Panc1 (cell line): ENCODE data around the gene METTL6.

Experiments
- CTCF ChIP-seq: fragments of 450-650 bp; IDR thresholded peaks from 2 replicates; pipeline ENCODE4 v1.5.1; 2017; ENCODE audit warnings: mild to moderate bottlenecking
- POLR2AphosphoS5 ChIP-seq: IDR thresholded peaks from 2 replicates; pipeline ENCODE4 v1.6.1; 2012; ENCODE audit warnings: mild to moderate bottlenecking, low read depth, low read length, moderate library complexity
- TF ChIP-seq, protein P1 (sequence below), 2 experiments: IDR thresholded peaks; 2 replicates each; pipeline ENCODE4 v1.6.1; 2011 to 2012; ENCODE audit warnings: low read depth in 2 of 2, control low read depth in 1 of 2, low read length in 1 of 2, mild to moderate bottlenecking in 1 of 2, moderate library complexity in 1 of 2; ENCODE audit not compliant: insufficient read depth in 1 of 2

GRCh38 chr3:15455756-15456155, 28.4 kb upstream of the METTL6 start:
- TF ChIP-seq CTCF (no peak), POLR2AphosphoS5 (no peak)
- TF ChIP-seq, protein P1, sequence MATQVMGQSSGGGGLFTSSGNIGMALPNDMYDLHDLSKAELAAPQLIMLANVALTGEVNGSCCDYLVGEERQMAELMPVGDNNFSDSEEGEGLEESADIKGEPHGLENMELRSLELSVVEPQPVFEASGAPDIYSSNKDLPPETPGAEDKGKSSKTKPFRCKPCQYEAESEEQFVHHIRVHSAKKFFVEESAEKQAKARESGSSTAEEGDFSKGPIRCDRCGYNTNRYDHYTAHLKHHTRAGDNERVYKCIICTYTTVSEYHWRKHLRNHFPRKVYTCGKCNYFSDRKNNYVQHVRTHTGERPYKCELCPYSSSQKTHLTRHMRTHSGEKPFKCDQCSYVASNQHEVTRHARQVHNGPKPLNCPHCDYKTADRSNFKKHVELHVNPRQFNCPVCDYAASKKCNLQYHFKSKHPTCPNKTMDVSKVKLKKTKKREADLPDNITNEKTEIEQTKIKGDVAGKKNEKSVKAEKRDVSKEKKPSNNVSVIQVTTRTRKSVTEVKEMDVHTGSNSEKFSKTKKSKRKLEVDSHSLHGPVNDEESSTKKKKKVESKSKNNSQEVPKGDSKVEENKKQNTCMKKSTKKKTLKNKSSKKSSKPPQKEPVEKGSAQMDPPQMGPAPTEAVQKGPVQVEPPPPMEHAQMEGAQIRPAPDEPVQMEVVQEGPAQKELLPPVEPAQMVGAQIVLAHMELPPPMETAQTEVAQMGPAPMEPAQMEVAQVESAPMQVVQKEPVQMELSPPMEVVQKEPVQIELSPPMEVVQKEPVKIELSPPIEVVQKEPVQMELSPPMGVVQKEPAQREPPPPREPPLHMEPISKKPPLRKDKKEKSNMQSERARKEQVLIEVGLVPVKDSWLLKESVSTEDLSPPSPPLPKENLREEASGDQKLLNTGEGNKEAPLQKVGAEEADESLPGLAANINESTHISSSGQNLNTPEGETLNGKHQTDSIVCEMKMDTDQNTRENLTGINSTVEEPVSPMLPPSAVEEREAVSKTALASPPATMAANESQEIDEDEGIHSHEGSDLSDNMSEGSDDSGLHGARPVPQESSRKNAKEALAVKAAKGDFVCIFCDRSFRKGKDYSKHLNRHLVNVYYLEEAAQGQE (IDR thresholded peaks at IDR 0.05; ENCODE audit: insufficient read depth in 1 of 2, low read depth in 2 of 2, low read length in 1 of 2), result no peak
